Stimulated activated CD4-positive, alpha-beta T cell treated with anti-CD3 and anti-CD28 coated beads, Interleukin-15, amount 100 ng/mL, for 1 hour (primary cell): ENCODE results near the gene EPOP.

ENCODE experiments used
- DNase-seq, 2 donors: peaks; one replicate each; pipeline ENCODE4 v3.0.0-alpha.2; 2020; ENCODE audit warnings: low read depth in 1 of 2, low spot score in 1 of 2

The EPOP gene

DNA sequence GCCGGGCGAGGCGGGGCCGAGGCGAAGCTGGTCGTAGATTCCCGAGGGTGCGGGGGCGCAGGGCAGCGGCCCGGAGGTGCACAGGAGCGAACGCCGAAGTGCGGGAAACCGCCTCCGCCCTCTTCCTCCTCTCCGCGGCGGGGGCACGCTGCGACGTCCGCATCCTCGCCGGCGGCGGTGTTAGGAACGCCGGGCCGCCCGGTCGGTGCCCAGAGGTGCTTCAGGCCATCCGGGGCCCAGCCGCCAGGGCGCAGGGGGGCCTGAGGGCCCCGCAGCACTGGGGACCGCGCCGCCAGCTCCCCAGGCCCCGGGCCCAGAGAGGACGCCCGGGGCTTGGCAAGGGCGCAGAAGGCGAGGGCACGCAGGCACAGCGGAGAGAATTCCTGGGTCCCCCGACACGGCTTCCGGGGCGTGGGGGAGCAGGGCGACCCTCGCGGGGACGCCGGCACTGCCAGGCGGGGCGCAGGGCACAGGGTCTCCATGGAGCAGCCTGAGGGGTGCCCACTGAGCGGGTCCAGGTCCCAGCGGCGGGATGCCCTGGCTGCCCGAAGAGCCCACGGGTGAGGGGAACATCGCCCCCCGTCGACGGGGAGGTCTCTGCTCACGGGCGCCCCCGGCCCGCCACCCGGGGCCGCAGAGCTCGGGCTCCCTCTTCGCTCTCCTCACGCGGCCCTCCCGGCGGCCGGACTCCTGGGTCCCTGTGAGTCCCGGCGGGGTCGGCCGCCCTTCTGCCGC is 576 bp downstream of the EPOP start:
- no peak for DNase-seq

DNA sequence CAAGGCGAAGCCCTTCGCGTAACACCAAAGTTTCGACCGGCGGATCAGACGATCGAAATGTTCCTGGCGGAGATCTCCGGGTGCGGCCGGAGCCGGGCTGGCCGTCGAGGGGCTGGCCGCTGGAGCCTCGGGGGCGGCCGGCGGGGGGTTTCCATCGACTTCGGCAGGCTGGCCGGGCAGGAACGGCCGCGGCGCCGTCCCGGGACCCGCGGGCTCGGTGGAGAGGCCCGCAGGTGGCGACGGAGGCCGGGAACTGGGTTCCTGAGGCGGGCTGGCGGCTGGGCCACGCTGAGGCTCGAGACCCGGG is 1.1 kb downstream of the EPOP start:
- DNase-seq, result no peak

DNA sequence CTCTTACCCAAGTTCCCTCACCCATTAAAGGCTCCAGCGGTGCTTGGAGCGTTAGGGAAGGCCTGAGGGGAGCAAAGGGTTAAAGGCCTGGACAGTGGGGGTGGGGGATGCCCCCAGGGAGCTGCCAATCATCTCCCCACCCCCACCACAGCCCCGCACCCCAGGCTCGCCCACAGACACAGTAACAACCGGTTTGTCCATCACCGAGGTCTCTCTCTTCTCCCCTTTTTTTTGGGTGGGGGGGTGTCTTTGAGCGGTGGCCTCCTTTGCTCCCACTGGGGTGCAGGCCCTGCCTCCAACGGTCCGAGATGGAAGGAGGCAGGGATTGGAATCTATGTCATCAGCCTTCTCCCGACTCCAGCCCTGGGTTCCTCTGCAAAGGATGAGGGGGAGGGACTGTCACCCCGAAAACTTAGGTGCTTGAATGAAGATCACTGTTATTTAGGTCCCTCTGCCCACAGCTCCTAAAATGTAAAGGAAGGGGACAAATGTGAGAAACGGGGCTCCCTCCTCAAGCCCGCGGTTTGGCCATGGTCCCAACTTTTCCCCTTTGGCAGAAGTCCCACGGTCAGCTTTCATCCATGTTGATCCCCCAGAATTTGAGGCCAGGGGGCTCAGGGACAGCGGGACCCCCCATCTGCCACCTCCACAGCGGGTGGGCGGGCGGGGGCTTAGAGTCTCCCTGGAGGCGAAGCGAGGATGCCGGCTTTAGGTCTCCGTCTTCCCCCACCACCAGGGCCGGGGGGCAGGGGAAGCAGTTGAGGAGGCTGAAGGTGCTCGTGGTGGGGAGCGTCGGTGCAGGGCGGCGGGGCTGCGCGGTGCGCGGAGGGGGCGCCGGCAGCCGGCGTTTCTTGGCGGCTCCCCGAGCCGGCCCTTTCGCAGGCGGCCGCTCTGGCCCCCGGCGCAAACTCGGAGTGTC is 1.7 kb downstream of the EPOP start:
- no peak for DNase-seq

DNA sequence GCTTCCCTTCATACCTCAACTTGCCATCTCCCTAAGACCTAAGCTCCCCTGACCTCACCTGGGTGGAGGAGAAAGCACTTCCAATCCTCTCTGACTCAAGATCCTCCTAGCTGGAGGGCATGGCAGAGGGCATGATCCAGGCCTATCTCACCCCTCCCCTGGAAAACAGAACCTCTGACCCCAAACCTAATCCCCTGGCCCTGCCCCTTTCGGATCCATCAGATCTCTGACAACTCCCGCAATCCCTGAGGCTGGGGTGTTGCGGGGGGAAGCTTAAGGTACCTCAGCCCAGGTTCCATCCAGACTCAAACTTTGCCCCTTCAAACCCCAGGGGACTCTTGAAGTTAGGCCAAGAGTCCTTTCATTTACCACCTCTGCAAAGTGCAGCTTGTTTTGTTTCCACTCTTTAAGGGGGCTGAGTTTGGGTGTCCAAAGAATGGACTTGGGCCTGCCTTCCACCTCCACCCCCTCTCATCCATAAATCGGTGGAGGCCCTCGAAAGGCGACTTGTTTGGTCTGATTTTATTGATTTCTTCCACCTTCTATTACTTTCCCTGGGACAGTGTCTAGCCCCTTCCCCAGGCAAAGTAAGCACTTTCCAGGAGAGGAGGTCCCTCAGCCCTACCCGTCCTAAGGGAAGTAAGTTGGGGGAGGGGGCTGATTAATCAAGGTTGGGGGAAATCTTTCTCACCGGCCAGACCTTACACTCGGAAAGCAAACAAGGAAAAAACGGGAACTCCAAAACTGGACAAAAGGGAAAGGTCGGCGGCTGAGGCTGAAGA is 2.6 kb downstream of the EPOP start:
- no peak for DNase-seq

DNA sequence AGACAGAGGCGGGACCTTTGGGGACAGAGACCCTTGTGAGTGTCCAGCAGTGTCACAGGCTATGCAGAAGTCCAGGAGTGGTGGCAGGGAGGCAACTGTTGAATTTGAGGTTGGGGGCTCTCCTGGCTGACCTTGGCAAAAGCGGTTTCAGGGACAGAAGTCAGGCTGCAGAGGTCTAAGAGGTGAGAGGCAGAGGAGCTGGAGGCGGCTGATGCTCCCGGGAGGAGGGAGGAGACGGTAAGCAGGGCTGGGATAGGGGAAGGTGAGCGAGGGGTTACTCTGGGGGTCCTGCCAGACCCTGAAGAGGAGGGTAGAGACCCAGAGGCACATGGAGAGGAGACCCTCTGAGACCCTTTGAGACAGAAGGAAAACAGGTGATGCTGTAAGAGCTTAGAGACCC is 5.2 kb downstream of the EPOP start:
- DNase-seq, result no peak

DNA sequence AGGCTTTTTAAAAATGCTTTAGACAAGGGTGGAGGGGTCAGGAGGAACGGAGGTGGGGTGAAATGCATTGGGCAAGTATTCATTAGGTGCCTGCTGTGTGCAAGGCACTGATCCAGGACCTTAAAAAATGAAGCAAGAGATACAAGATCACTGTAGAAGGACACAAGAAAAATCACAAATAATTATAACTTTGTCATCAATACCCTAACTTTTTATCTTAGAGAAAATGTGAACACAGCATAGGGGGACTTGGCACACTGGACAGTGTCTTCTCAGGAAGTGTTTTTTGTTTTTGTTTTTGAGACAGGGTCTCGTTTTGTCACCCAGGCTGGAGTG is 7.0 kb downstream of the EPOP start:
- no peak for DNase-seq

DNA sequence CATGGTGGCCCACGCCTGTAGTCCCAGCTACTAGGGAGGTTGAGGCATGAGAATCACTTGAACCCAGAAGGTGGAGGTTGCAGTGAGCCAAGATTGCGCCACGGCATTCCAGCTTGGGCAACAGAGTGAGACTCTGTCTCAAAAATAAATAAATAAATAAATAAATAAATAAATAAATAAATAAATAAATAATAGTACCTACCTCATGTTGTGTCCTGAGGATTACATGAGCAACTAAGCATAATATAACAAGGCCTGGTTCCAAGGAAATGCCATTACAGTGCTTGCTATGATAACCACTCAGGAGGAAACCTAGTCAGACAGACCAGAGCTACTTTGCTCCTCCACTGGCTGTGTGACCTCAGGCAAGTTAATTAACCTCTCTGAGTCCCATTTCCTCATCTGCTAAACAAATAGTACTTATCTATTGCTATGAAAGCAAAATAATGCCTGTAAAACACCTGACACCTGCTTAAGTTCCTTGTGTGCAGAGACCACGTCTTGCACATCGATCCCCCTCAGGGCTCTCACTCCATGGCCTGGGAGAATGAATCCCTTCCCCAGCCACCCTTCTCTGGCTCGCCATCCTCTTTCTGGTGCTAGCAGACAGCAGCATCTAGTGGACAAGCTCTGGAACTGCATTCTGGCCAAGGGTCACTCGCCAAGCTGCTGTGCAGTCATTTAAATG is 7.5 kb downstream of the EPOP start:
- peak in 1 of 2 donors; percentile 18 for DNase-seq

DNA sequence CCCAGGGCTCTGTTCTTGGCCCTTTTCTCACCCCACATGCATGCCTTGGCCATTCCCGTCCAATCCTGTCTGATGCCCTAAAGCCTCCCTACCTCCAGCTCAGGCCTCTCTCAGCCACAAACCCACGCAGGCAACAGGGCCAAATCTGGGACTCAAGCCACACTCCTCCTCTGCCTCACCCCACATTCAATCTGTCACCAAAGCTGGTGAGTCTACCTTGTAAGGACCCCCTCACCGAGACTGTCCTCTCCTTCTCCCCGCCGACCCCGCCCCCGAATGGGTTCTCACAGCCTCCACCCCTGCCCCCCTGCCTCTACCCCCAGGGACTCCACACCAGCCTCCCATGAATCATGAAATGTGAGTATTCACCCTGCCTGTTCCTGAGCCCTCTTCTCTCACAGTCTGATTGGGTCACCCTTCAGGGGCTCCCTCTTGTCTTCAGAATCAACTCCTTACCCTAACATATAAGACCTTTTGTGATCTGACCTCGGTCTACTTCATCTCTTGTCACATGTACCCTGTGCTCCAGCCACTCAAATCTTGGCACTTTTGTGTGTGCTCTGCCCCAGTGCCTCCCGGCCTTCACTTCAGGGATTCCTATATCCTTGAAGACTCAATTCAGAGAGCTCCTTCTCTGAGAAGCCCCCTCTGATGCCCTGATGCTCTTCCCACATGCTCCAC is 10.7 kb downstream of the EPOP start:
- no peak for DNase-seq

DNA sequence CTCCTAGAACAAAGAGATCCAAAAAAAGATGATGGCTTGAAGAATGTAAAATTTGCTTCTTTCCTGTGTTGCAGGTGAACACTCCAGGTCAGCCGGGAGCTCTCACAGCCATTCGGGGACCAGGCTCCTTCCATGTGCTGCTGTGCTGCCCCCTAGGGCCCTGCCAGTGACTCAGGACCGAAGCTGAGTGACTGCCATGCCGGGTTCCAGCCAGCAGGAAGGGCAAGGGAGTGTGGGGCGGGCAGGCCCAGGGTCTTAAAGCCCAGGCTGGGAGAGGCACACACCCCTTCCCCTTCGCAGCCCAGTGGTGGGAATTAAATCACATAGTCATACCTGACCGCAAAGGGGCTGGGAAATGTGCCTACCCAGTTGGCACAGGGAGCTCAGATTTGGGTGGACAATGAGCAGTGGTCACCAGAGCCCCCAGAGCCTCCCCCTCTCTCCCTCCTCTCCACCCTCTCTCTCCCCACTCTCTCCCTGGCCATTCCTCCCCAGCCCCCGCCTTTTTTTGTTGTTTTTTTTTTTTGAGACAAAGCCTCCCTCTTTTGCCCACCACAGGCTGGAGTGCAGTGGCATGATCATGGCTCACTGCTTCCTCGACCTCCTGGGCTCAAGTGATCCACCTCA is 11.5 kb downstream of the EPOP start:
- DNase-seq, result no peak

DNA sequence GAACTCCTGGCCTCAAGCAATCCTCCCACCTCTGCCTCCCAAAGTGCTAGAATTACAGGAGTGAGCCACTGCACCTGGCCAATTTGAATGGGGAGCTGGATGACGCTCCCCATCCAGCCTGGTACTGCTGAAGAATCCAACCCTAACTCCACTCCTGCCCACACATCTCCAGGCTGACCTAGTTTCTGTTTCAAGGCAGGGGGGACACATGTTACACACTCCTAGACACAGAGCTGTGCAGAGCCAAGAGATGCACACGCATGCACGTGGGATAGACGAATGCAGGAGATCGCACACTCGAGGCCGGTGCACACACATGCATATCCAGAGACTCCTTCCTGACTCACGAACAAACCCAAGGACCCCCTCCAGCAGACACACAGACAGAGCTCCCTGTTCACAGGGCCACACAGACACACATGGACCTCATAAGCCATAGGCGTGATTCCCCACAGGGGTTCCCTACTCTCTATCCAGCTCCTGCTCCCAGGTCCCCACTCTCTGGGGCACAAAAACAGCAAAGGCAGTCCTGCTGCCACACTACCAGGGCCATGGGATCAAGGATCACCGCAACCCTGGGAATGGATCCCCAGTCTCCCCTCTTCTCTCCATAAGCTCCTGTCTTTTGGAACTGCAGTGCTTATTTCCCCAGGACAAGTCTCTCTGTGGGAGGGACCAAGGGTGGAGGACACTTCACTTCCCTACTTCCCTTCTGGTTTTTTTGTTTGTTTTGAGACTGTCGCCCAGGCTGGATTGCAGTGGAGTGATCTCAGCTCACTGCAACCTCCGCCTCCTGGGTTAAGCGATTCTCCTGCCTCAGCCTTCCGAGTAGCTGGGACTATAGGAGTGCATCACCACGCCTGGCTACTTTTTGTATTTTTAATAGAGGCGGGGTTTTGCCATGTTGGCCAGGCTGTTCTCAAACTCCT is 14.4 kb downstream of the EPOP start:
- DNase-seq, result no peak

DNA sequence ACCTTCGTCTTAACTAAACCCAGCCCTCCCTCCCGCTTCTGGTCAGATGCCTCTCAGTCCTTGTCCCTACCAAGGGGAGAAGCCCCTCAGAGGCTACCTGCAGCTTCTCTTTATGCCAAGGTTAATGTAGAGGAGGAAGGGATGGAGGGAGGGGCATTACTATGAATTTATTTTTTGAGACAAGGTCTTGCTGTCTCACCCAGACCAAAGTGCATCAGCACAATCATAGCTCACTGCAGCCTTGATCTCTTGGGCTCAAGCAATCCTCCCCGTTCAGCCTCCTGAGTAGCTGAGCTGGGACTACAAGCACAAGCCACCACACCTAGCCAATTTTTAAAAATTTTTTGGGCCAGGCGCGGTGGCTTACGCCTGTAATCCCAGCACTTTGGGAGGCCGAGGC is 15.3 kb downstream of the EPOP start:
- DNase-seq, result no peak

DNA sequence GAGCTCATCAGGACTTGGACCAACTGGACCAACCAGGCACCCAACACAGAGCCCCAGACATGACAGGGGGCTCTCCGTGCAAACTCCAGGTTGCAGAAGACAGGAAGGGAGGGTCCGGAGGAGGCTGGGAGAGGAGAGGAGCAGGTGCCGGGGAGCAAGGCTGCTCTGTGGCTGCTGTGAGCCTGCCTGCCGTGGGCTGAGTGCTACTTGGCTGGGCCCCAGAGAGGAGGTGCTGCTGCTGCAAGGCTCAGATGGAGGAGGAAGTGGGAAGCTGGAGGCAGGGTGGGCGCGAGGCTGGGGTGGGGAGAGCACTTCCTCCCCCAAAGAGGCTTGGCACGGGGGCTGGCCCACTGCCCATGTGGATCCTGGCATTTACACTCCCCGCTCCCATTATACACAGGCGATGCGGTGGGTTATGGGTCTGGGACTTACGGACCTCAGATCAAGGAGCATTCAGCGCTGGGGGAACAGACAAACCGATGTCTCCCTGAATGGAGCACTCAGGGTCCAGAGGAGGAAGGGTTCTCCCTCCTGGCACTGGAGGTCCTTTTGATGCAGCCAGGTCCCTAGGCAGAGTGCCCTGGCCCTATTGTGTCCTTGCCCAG is 15.9 kb downstream of the EPOP start:
- no peak for DNase-seq

DNA sequence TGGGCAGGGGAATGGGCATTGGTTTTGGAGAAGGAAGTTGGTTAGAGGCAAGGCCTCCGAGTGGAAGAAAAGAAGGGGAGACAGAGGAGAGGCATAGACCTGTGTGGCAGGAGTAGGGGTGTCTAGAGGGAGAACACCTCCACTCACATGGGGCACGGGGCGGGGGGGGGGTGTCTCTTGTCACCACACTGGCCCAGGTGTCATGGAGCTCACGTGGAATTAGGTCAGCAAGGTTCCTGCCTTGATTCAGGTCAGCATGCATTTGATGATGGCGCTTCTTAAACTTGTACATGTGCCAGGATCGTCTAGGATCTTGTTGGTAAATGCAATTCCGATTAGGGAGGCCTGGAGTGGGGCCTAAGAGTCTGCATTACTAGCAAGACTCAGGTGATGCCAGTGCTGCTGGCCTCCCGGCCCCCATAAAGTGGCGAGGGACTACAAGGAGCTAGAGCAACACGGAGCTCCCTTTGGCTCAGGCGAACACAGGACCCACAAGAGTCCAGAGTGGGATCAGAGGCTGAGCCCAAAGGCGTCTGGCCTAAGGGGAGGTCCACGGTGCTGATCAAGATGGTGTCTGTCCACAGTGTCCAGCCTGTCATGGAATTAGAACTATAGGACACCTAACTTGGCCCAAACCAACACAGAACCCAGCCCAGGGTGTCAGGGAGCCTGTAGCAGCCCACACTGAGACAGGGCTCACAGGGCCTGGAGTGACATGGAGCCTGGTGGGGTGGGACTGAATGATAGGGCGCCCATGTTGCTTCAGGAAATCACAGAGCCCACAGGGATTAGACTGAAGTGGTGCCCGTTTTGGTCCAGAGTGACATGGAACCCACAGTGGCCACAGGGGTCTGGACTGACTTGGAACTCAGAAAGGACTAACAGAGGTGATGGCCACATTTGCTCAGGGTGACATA is 16.7 kb downstream of the EPOP start:
- no peak for DNase-seq

DNA sequence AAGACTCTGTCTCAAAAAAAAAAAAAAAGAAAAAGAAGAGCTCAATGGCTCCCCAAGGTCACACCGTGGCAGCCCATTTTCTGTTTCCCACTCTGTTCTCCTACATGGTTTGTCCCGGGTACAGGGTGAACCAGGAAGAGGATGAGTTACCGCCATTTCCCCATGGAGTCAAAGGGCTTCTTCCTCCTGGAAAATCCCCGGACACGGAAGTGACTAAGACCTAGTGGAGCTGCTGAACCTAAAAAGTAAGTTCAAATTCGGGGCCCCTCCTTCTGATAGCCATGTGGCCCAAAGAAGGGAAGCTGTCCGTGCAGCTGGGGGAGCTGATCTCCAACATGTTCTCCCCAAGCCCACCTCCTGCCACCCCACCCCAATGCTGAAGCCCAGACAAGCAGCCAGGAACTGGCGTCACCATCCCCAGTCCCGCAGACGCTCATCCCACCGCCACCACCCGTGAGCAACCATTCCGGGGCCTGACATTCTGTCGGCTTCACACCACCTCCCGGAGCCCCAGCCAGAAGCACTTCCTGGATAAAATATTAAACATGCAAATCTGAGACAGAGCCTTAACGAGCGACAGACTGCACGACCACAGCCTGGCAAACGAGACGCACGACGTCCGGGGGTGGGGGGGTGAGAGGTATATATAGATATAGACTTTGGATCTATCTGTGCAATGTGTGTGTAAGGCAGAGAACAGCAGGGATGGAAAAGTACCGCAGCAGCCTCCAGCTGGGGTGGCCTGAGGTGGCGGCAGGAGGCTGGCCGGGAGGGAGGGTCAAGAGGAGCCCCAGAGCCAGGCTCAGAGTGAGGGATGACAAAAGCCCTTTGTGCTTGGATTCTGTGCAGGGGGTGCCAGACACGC is 17.6 kb downstream of the EPOP start:
- no peak for DNase-seq

DNA sequence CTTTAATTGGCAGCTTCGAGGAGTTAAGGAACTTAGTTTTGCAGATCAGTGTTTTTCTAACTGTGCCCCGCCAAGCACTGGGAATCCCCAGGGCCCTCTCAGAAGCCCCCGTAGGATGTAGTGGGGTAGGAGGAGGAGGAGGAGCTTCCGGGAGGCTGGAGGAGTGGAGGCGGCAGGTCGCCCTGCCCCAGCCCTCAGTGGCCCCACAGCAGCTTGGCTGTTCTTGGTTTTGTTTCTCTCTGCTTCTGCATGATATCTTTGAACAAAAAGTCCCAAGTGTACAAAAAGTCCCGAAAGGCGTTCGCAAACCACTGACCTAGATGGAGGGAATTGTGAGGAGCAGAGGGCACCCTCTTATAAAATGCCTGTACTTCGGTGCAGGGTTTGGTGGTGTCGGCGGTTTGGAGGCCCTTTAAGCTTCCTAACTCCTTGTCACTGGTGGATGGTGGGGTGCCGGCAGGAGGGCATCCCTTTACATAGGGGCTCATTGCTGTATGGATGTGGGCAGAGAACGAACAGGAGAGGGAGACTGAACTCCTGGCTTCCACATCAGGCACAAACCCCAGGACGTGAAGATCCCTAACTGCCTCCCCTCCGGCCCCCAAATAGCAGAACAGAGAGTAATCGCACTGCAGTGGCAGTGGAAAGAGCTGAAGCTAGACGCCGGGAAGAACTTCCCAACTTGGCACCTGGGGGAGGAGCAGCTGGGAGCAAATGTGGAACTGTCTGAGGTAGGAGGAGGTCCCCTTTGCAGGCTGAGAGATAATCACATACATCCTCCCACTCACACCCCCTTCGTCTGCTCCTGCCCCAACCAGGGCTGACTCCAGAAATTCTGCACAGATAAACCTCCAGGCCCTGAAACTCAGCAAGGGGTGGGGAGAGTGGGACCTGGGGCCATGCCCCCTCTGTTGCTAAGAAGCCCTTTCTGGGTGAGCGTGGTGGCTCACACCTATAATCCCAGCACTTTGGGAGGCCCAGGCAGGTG is 20.1 kb downstream of the EPOP start:
- DNase-seq, result no peak

DNA sequence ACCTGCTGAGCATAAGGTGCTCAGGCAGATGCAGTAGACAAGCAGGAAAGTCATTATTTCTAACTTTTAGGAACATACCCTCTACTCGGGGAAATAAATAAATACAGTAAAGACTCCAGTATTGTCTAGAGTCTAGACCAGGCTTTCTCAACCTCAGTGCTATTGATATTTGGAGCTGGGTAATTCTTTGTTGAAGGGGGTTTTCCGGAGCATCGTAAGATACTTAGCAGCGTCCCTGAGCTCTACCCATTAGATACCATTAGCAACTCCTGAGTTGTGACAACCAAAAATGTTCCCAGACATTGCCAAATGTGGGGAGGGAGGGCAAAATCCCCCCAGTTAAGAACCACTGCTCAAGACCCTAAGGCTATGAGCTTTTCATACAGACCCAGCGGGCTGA is 21.1 kb downstream of the EPOP start:
- DNase-seq, result no peak
